Esophagus muscularis mucosa (tissue), 4 donors: ENCODE data around the gene ADAMTS17. TPM values are rescaled to one million over a fixed set of nuclear protein-coding genes. Genes with fewer than 3 reads are reported as not detected.

ENCODE experiments used
- DNase-seq: peaks from one replicate; pipeline ENCODE4 v3.0.0-alpha.2; 2017; ENCODE audit errors: extremely low spot score
- H3K27ac ChIP-seq, 4 donors: fragments of 200-600 bp; sonication (generic); replicated peaks in 1 of 4; 1 replicate in 3 of 4; 2 replicates in 1 of 4; pipeline ENCODE4 v1.5.1; 2016 to 2019; ENCODE audit warnings: mild to moderate bottlenecking in 1 of 4
- H3K27me3 ChIP-seq, 4 donors: fragments of 200-600 bp; sonication (generic); one replicate each; pipeline versions ENCODE4 v1.5.1 to v1.6.0; 2016 to 2019
- H3K36me3 ChIP-seq, 4 donors: fragments of 200-600 bp; sonication (generic); one replicate each; pipeline ENCODE4 v1.5.1; 2016 to 2019
- H3K4me1 ChIP-seq, 4 donors: fragments of 200-600 bp; sonication (generic); one replicate each; pipeline ENCODE4 v1.5.1; 2016 to 2019
- H3K4me3 ChIP-seq, 4 donors: fragments of 200-600 bp; sonication (generic); 1 replicate in 2 of 4; 2 replicates in 2 of 4; pipeline ENCODE4 v1.5.1; 2016 to 2019; ENCODE audit warnings: mild to moderate bottlenecking in 4 of 4, moderate library complexity in 1 of 4
- H3K9me3 ChIP-seq, 4 donors: fragments of 200-600 bp; sonication (generic); 1 replicate in 3 of 4; 2 replicates in 1 of 4; pipeline ENCODE4 v1.5.1; 2016 to 2019
- CTCF ChIP-seq, 3 experiments: fragments of 200-600 bp in 2 of 3; fragments of 450-650 bp in 1 of 3; sonication (generic) in 2 of 3; IDR thresholded peaks; one replicate each; pipeline ENCODE4 v1.5.1; 2017 to 2019; ENCODE audit warnings: antibody characterized with exemption in 3 of 3, mild to moderate bottlenecking in 2 of 3, moderate library complexity in 1 of 3
- EP300 ChIP-seq: sonication (generic); formaldehyde crosslinking; IDR thresholded peaks from one replicate; pipeline ENCODE4 v1.6.1; 2017; ENCODE audit warnings: antibody characterized with exemption
- POLR2A ChIP-seq: fragments of 450-650 bp; IDR thresholded peaks from one replicate; pipeline ENCODE4 v1.6.1; 2017; ENCODE audit warnings: antibody characterized with exemption, moderate library complexity, mild to moderate bottlenecking, low read depth
- POLR2AphosphoS5 ChIP-seq, 2 donors: sonication (generic); formaldehyde crosslinking; IDR thresholded peaks; one replicate each; pipeline ENCODE4 v1.6.1; 2017; ENCODE audit warnings: antibody characterized with exemption in 2 of 2
- WGBS: methylation state at CpG from one replicate; pipeline ENCODE4 v1.1.5; 2018; 5-methylcytosine and 5-hydroxymethylcytosine counted together
- intact Hi-C: fragments of 100-400 bp; cut with DNase I; formaldehyde crosslinking; loops from one replicate; pipeline ENCODE4 v1.15.1; 2023
- total RNA-seq, 4 donors: library from RNA; depleted of rRNA; stranded (reverse); fragments of >200 nt; gene quantifications; one replicate each; pipeline versions ENCODE4 v1.1.0 to v1.2.1, GENCODE V29; 2016

The ADAMTS17 gene
- total RNA-seq, 4 donors from 2014 or later = 5.3 to 12.0 (median 6.6) TPM

GRCh38 chr15:100054539-100054938 lies 287.2 kb downstream of the ADAMTS17 start:
- Histone ChIP-seq H3K27me3 (no peaks in the 10 kb centered on the region), H3K27ac (no peak overlapping the region), H3K9me3 (no peaks in the 10 kb centered on the region), H3K36me3 (no peaks in the 10 kb centered on the region), H3K4me3 (no peak overlapping the region), H3K4me1 (no peaks in the 10 kb centered on the region)
- peak; percentile 75 for DNase-seq
- 82% methylated on average over 6 of the region's 7 CpGs for WGBS
- TF ChIP-seq POLR2A (no peak), POLR2AphosphoS5 (IDR thresholded peaks at IDR 0.05) (no peak), EP300 (no peak), CTCF (IDR thresholded peaks at IDR 0.05) (no peak)
- intact Hi-C loops = no loop called here

- Histone ChIP-seq H3K4me3 (no peak overlapping the region), H3K9me3 (no peaks in the 10 kb centered on the region), H3K4me1 (no peaks in the 10 kb centered on the region), H3K27me3 (no peaks in the 10 kb centered on the region), H3K36me3 (no peaks in the 10 kb centered on the region), H3K27ac (no peak overlapping the region)
- DNase-seq = peak; percentile 64
- intact Hi-C loops = no loop called here
- WGBS = 64% methylated on average over 9 of the region's 11 CpGs
- TF ChIP-seq POLR2AphosphoS5 (IDR thresholded peaks at IDR 0.05) (no peak), EP300 (no peak), POLR2A (no peak), CTCF (IDR thresholded peaks at IDR 0.05) (no peak)
Measured at GRCh38 chr15:100053474-100054121, 288.2 kb downstream of the ADAMTS17 start.

- Histone ChIP-seq H3K27me3 (no peaks in the 10 kb centered on the region), H3K9me3 (no peaks in the 10 kb centered on the region), H3K4me1 (no peaks in the 10 kb centered on the region), H3K36me3 (no peaks in the 10 kb centered on the region), H3K4me3 (no peak overlapping the region), H3K27ac (no peak overlapping the region)
- WGBS = 90% methylated on average over 19 of the region's 19 CpGs
- TF ChIP-seq CTCF (IDR thresholded peaks at IDR 0.05) (no peak), POLR2AphosphoS5 (IDR thresholded peaks at IDR 0.05) (no peak), EP300 (no peak), POLR2A (no peak)
- peak; percentile 55 for DNase-seq
- intact Hi-C loops = no loop called here
Measured at GRCh38 chr15:100052716-100053473, 288.9 kb downstream of the ADAMTS17 start.

GRCh38 chr15:100050877-100051786 lies 290.6 kb downstream of the ADAMTS17 start:
- TF ChIP-seq CTCF (IDR thresholded peaks at IDR 0.05) (no peak), EP300 (no peak)
- 87% methylated on average over 19 of the region's 19 CpGs for WGBS
- Histone ChIP-seq H3K27ac (no peak overlapping the region), H3K4me3 (no peak overlapping the region), H3K27me3 (no peaks in the 10 kb centered on the region), H3K9me3 (no peaks in the 10 kb centered on the region), H3K36me3 (peaks cover 0 to 4% (median 0%) of the 10 kb centered on the region in 4 donors), H3K4me1 (no peaks in the 10 kb centered on the region)
- intact Hi-C loops = no loop called here
- peak; percentile 72 for DNase-seq
